B cell (primary cell): ENCODE data around the gene GLRA3. TPM values are rescaled to one million over a fixed set of nuclear protein-coding genes. Genes with fewer than 3 reads are reported as not detected.

Experiments used
- ATAC-seq: fragments of 200-7000 bp; cut with Tn5 transposase; one replicate; pipeline ENCODE4 v1.10.0; 2021; ENCODE audit warnings: low read depth, mild to moderate bottlenecking, moderate number of reproducible peaks, moderate library complexity
- CTCF ChIA-PET: fragments of 350-600 bp; sonication (Branson Sonifier 250); formaldehyde crosslinking; loops from one replicate; lab custom pipeline; 2021; ENCODE audit warnings: antibody characterized with exemption, inconsistent platforms; lab: Charles Lee
- POLR2A ChIA-PET: fragments of 350-600 bp; sonication (Branson Sonifier 250); formaldehyde crosslinking; loops from one replicate; lab custom pipeline; 2021; ENCODE audit warnings: antibody characterized with exemption; lab: Charles Lee
- DNase-seq: peaks from one replicate; pipeline ENCODE4 v3.0.0; 2013
- H2AFZ ChIP-seq: 2 replicates; pipeline ENCODE4 v1.6.1; 2012; ENCODE audit warnings: mild to moderate bottlenecking, low read depth, low read length; ENCODE audit not compliant: insufficient read depth, poor library complexity, severe bottlenecking
- H3K27ac ChIP-seq, 2 donors: 1 replicate in 1 of 2; 2 replicates in 1 of 2; pipeline ENCODE4 v1.5.1; 2012 to 2013; ENCODE audit warnings: low read length in 2 of 2, mild to moderate bottlenecking in 2 of 2, moderate library complexity in 1 of 2
- H3K27me3 ChIP-seq, 4 experiments: fragments of 200-600 bp in 1 of 4; sonication (generic) in 1 of 4; replicated peaks in 1 of 4; 1 replicate in 2 of 4; 2 replicates in 2 of 4; pipeline versions ENCODE4 v1.6.1 to v1.7.0; 2013 to 2016; ENCODE audit warnings: low read length in 3 of 4, mild to moderate bottlenecking in 2 of 4, mixed read lengths in 1 of 4, moderate library complexity in 1 of 4; ENCODE audit not compliant: insufficient read depth in 4 of 4, control insufficient read depth in 3 of 4; ENCODE audit errors: control extremely low read depth in 1 of 4
- H3K36me3 ChIP-seq, 2 experiments: replicated peaks in 1 of 2; 1 replicate in 1 of 2; 2 replicates in 1 of 2; pipeline versions ENCODE4 v1.6.1 to v1.7.1; 2013; ENCODE audit warnings: low read length in 1 of 2; ENCODE audit not compliant: insufficient read depth in 2 of 2, control insufficient read depth in 1 of 2; ENCODE audit errors: control extremely low read depth in 1 of 2, extremely low read depth in 1 of 2
- H3K4me1 ChIP-seq, 2 donors: fragments of 200-600 bp in 1 of 2; sonication (generic) in 1 of 2; 1 replicate in 1 of 2; 2 replicates in 1 of 2; pipeline versions ENCODE4 v1.5.1 to v1.6.1; 2013 to 2017; ENCODE audit warnings: low read length in 2 of 2; ENCODE audit not compliant: control insufficient read depth in 2 of 2, insufficient read depth in 2 of 2
- H3K4me2 ChIP-seq: replicated peaks from 2 replicates; pipeline ENCODE3; 2012; ENCODE audit warnings: mild to moderate bottlenecking, low read depth, low read length; ENCODE audit not compliant: poor library complexity, severe bottlenecking
- H3K4me3 ChIP-seq, 5 experiments: fragments of 200-600 bp in 1 of 5; sonication (generic) in 1 of 5; 1 replicate in 3 of 5; 2 replicates in 2 of 5; pipeline versions ENCODE4 v1.5.1 to v1.7.0; 2011 to 2016; ENCODE audit warnings: low read length in 4 of 5, mild to moderate bottlenecking in 4 of 5, low read depth in 2 of 5, control low read depth in 1 of 5, moderate library complexity in 1 of 5; ENCODE audit not compliant: insufficient read depth in 1 of 5; ENCODE audit errors: control extremely low read depth in 1 of 5, extremely low read depth in 1 of 5
- H3K79me2 ChIP-seq: fragments of 200-600 bp; sonication (generic); one replicate; pipeline ENCODE4 v1.6.0; 2016; ENCODE audit warnings: low read length; ENCODE audit not compliant: control insufficient read depth, insufficient read depth
- H3K9ac ChIP-seq: fragments of 200-600 bp; sonication (generic); 2 replicates; pipeline ENCODE4 v1.6.1; 2017; ENCODE audit warnings: mild to moderate bottlenecking, low read length, moderate library complexity
- H3K9me3 ChIP-seq, 3 donors: one replicate each; pipeline versions ENCODE4 v1.6.1 to v1.7.1; 2013; ENCODE audit warnings: low read length in 2 of 3; ENCODE audit not compliant: control insufficient read depth in 2 of 3, insufficient read depth in 1 of 3; ENCODE audit errors: control extremely low read depth in 1 of 3
- H4K20me1 ChIP-seq: 2 replicates; pipeline ENCODE4 v1.6.0; 2012; ENCODE audit warnings: mild to moderate bottlenecking, low read length; ENCODE audit not compliant: insufficient read depth, control insufficient read depth, poor library complexity, severe bottlenecking
- H3K27ac Mint-ChIP-seq: one replicate; pipeline ENCODE4 v1.8.0; 2021; ENCODE audit warnings: mixed read lengths
- H3K27me3 Mint-ChIP-seq: one replicate; pipeline ENCODE4 v1.8.0; 2021; ENCODE audit warnings: mixed read lengths
- H3K4me1 Mint-ChIP-seq: one replicate; pipeline ENCODE4 v1.8.0; 2021; ENCODE audit warnings: mixed read lengths
- H3K4me3 Mint-ChIP-seq: one replicate; pipeline ENCODE4 v1.8.0; 2021; ENCODE audit warnings: mixed read lengths
- H3K9me3 Mint-ChIP-seq: one replicate; pipeline ENCODE4 v1.8.0; 2022; ENCODE audit warnings: mixed read lengths; ENCODE audit not compliant: insufficient read depth
- EZH2 ChIP-seq: IDR thresholded peaks from 2 replicates; pipeline ENCODE4 v1.6.1; 2012; ENCODE audit warnings: borderline replicate concordance, low read depth, mild to moderate bottlenecking, moderate library complexity, low read length; ENCODE audit not compliant: insufficient read depth, poor library complexity, severe bottlenecking
- WGBS: methylation state at CpG from one replicate; pipeline ENCODE4 v1.1.5; 2013; ENCODE audit warnings: missing lambda C conversion rate; ENCODE audit not compliant: insufficient coverage; 5-methylcytosine and 5-hydroxymethylcytosine counted together
- intact Hi-C: fragments of 100-400 bp; cut with micrococcal nuclease; formaldehyde crosslinking; loops from one replicate; pipeline ENCODE4 v1.10.0; 2022
- polyA plus RNA-seq: library from polyadenylated mRNA; depleted of rRNA; stranded (reverse); fragments of >200 nt; gene quantifications from 2 replicates; pipeline ENCODE4 v1.2.3, GENCODE V29; 2012
- total RNA-seq, 2 donors: library from RNA; stranded (reverse); fragments of 120-200 nt in 1 of 2; gene quantifications; 1 replicate in 1 of 2; 2 replicates in 1 of 2; pipeline versions ENCODE4 v1.2.3 to v1.2.4, GENCODE V29; 2013 to 2022
- TF ChIP-seq, protein P1 (sequence below): fragments of 200-600 bp; IDR thresholded peaks from one replicate; pipeline ENCODE4 v1.8.0; 2022; ENCODE audit warnings: antibody characterized with exemption, mild to moderate bottlenecking

Gene GLRA3
- total and polyA plus RNA-seq, 2 donors (not counting 1 experiment from before 2014, with no cell fraction given) = 0.12 to 0.30 TPM

DNA sequence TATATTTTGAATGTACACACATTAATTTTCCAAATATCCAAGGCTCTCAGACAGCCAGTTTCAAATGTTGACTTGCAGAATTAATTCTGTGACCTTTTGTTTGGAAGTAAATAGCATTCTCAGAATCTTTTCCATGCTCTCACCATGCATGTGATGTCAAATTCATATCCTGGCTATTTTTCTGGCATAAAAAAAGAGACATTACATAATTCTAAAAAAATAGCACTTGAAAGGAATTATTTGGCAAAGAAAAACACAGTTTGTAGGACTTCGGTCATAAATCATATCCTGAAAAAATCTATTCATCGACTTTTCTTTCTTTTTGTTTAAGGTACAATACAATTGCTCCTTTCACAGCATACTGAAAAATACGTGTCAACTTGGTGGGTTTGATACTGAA, 111.2 kb downstream of the GLRA3 start:
- no peak for DNase-seq
- no peak overlapping the region for H2AFZ ChIP-seq
- H3K4me3 ChIP-seq = no peak overlapping the region
- no peaks in the 10 kb centered on the region for H3K27me3 ChIP-seq
- no peaks in the 10 kb centered on the region for H4K20me1 ChIP-seq
- no peak overlapping the region for H3K9ac ChIP-seq
- H3K4me3 Mint-ChIP-seq = no peak overlapping the region
- TF ChIP-seq, protein P1, sequence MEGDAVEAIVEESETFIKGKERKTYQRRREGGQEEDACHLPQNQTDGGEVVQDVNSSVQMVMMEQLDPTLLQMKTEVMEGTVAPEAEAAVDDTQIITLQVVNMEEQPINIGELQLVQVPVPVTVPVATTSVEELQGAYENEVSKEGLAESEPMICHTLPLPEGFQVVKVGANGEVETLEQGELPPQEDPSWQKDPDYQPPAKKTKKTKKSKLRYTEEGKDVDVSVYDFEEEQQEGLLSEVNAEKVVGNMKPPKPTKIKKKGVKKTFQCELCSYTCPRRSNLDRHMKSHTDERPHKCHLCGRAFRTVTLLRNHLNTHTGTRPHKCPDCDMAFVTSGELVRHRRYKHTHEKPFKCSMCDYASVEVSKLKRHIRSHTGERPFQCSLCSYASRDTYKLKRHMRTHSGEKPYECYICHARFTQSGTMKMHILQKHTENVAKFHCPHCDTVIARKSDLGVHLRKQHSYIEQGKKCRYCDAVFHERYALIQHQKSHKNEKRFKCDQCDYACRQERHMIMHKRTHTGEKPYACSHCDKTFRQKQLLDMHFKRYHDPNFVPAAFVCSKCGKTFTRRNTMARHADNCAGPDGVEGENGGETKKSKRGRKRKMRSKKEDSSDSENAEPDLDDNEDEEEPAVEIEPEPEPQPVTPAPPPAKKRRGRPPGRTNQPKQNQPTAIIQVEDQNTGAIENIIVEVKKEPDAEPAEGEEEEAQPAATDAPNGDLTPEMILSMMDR = no peak
- no peaks in the 10 kb centered on the region for H3K4me1 ChIP-seq
- ChIA-PET CTCF (no interaction called here), POLR2A (no interaction called here)
- no peak overlapping the region for H3K4me2 ChIP-seq
- no peaks in the 10 kb centered on the region for H3K9me3 Mint-ChIP-seq
- H3K4me1 Mint-ChIP-seq = no peaks in the 10 kb centered on the region
- no peaks in the 10 kb centered on the region for H3K36me3 ChIP-seq
- H3K9me3 ChIP-seq = no peaks in the 10 kb centered on the region
- H3K27ac Mint-ChIP-seq = no peak overlapping the region
- H3K79me2 ChIP-seq = no peaks in the 10 kb centered on the region
- H3K27ac ChIP-seq = no peak overlapping the region
- no CpG with 5 or more reads among the region's 3 CpGs for WGBS
- no peaks in the 10 kb centered on the region for H3K27me3 Mint-ChIP-seq
- intact Hi-C loops = no loop called here
- ATAC-seq = no peak

DNA sequence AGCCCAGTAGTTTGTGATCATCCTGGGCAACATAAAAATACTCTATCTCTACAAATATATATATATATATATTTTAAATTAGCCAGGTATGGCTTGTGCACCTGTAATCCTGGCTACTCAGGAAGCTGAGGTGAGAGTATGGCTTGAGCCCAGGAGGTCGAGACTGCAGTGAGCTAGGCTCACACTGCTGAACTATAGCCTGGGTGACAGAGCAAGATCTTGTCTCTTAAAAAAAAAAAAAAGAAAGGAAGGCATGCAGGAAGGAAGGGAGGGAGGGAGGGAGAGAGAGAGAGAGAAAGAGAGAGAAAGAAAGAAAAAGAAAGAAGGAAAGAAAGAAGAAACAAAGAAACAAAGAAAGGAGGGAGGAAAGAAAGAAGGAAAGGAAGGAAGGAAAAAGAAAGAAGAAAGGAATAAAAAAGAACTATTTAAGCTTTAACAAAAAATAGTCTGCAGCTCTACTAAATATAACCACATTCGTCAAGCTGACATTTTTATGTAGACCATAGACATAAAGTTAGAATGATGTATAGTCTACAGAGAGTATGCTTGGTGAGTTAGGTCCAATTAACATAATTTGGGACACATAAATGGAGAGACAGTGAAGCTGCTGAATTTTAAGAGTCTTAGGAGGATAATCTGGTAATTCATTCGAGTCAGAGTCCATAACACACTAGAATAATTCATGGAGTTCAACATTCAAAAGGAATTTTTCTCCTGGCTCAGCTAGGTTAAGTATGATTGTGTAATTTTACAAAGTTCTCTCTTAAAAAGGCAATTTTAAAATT, 111.9 kb downstream of the GLRA3 start:
- no peaks in the 10 kb centered on the region for H3K79me2 ChIP-seq
- no peak overlapping the region for H3K4me3 Mint-ChIP-seq
- no peak overlapping the region for H3K9ac ChIP-seq
- H3K4me1 ChIP-seq = no peaks in the 10 kb centered on the region
- no peaks in the 10 kb centered on the region for H3K36me3 ChIP-seq
- H3K4me3 ChIP-seq = no peak overlapping the region
- no peaks in the 10 kb centered on the region for H3K9me3 ChIP-seq
- POLR2A ChIA-PET = no interaction called here
- DNase-seq (no peak), ATAC-seq (no peak)
- intact Hi-C loops = no loop called here
- CTCF ChIA-PET = no interaction called here
- H3K27me3 ChIP-seq = no peaks in the 10 kb centered on the region
- 50% methylated on average over 1 of the region's 3 CpGs for WGBS
- H3K27me3 Mint-ChIP-seq = no peaks in the 10 kb centered on the region
- H4K20me1 ChIP-seq = no peaks in the 10 kb centered on the region
- H3K4me1 Mint-ChIP-seq = no peaks in the 10 kb centered on the region
- TF ChIP-seq, protein P1 = no peak
- TF ChIP-seq EZH2 = no peak
- H3K9me3 Mint-ChIP-seq = no peaks in the 10 kb centered on the region
- no peak overlapping the region for H2AFZ ChIP-seq
- H3K27ac ChIP-seq = no peak overlapping the region
- H3K4me2 ChIP-seq = no peak overlapping the region
- no peak overlapping the region for H3K27ac Mint-ChIP-seq
